Suprapubic skin (tissue), 4 donors: Measurements from ENCODE around the gene LAPTM5. TPM values are rescaled to one million over a fixed set of nuclear protein-coding genes. Genes with fewer than 3 reads are reported as not detected.

Experiments
- DNase-seq, 2 donors: peaks; one replicate each; pipeline ENCODE4 v3.0.0-alpha.2; 2019; ENCODE audit warnings: low spot score in 2 of 2
- H3K27ac ChIP-seq: fragments of 200-600 bp; sonication (generic); one replicate; pipeline ENCODE4 v1.5.1; 2019
- H3K27me3 ChIP-seq: fragments of 200-600 bp; sonication (generic); one replicate; pipeline ENCODE4 v1.5.1; 2019
- H3K36me3 ChIP-seq: fragments of 200-600 bp; sonication (generic); one replicate; pipeline ENCODE4 v1.5.1; 2019
- H3K4me1 ChIP-seq: fragments of 200-600 bp; sonication (generic); one replicate; pipeline ENCODE4 v1.5.1; 2019
- H3K4me3 ChIP-seq: fragments of 200-600 bp; sonication (generic); one replicate; pipeline ENCODE4 v1.5.1; 2019; ENCODE audit warnings: mild to moderate bottlenecking
- H3K9me3 ChIP-seq: fragments of 200-600 bp; sonication (generic); one replicate; pipeline ENCODE4 v1.5.1; 2019
- CTCF ChIP-seq, 2 donors: fragments of 200-600 bp in 1 of 2; fragments of 450-650 bp in 1 of 2; sonication (generic) in 1 of 2; IDR thresholded peaks; one replicate each; pipeline ENCODE4 v1.5.1; 2016 to 2019; ENCODE audit warnings: antibody characterized with exemption in 2 of 2, mild to moderate bottlenecking in 1 of 2, moderate library complexity in 1 of 2
- EP300 ChIP-seq: sonication (generic); formaldehyde crosslinking; IDR thresholded peaks from one replicate; pipeline ENCODE4 v1.6.1; 2017; ENCODE audit warnings: antibody characterized with exemption
- POLR2A ChIP-seq, 2 donors: fragments of 450-650 bp; IDR thresholded peaks; one replicate each; pipeline ENCODE4 v1.6.1; 2017; ENCODE audit warnings: antibody characterized with exemption in 2 of 2, mild to moderate bottlenecking in 2 of 2, moderate library complexity in 2 of 2
- POLR2AphosphoS5 ChIP-seq, 3 donors: sonication (generic); formaldehyde crosslinking; IDR thresholded peaks; one replicate each; pipeline ENCODE4 v1.6.1; 2017; ENCODE audit warnings: antibody characterized with exemption in 3 of 3
- WGBS: methylation state at CpG from one replicate; pipeline ENCODE4 v1.1.5; 2018; 5-methylcytosine and 5-hydroxymethylcytosine counted together
- total RNA-seq, 4 donors: library from RNA; depleted of rRNA; stranded (reverse); fragments of >200 nt; gene quantifications; one replicate each; pipeline ENCODE4 v1.1.0, GENCODE V29; 2016

Gene LAPTM5
- total RNA-seq, 4 donors from 2014 or later: 9.9 to 13.7 (median 12.2) TPM

- H3K36me3 ChIP-seq: peaks cover 46% of the 10 kb centered on the region
- no peak overlapping the region for H3K4me3 ChIP-seq
- DNase-seq: no peak
- WGBS: 88% methylated on average over 15 of the region's 15 CpGs
- H3K27me3 ChIP-seq: no peaks in the 10 kb centered on the region
- no peak overlapping the region for H3K27ac ChIP-seq
- H3K4me1 ChIP-seq: peaks cover 5% of the 10 kb centered on the region
- H3K9me3 ChIP-seq: no peaks in the 10 kb centered on the region
- TF ChIP-seq POLR2A (IDR thresholded peaks at IDR 0.05) (no peak), EP300 (no peak), POLR2AphosphoS5 (IDR thresholded peaks at IDR 0.05) (no peak)
Measured at GRCh38 chr1:30726773-30727684, 30.5 kb downstream of the LAPTM5 start.

GRCh38 chr1:30726236-30726635 is 31.3 kb downstream of the LAPTM5 start:
- H3K4me3 ChIP-seq: no peak overlapping the region
- no peaks in the 10 kb centered on the region for H3K27me3 ChIP-seq
- peaks cover 51% of the 10 kb centered on the region for H3K36me3 ChIP-seq
- 84% methylated on average over 7 of the region's 7 CpGs for WGBS
- TF ChIP-seq CTCF (IDR thresholded peaks at IDR 0.05) (no peak), POLR2A (IDR thresholded peaks at IDR 0.05) (no peak), POLR2AphosphoS5 (IDR thresholded peaks at IDR 0.05) (no peak), EP300 (no peak)
- peaks cover 8% of the 10 kb centered on the region for H3K4me1 ChIP-seq
- no peak overlapping the region for H3K27ac ChIP-seq
- no peaks in the 10 kb centered on the region for H3K9me3 ChIP-seq
- DNase-seq: no peak

GRCh38 chr1:30725450-30726095 is 32.0 kb downstream of the LAPTM5 start:
- Histone ChIP-seq H3K27ac (no peak overlapping the region), H3K4me1 (peaks cover 8% of the 10 kb centered on the region), H3K9me3 (no peaks in the 10 kb centered on the region), H3K4me3 (no peak overlapping the region), H3K36me3 (peaks cover 51% of the 10 kb centered on the region), H3K27me3 (no peaks in the 10 kb centered on the region)
- 89% methylated on average over 17 of the region's 17 CpGs for WGBS
- DNase-seq: no peak
- no peak for TF ChIP-seq POLR2A (IDR thresholded peaks at IDR 0.05)
- no peak for TF ChIP-seq CTCF (IDR thresholded peaks at IDR 0.05)
- TF ChIP-seq POLR2AphosphoS5 (IDR thresholded peaks at IDR 0.05): no peak
- no peak for TF ChIP-seq EP300

GRCh38 chr1:30724655-30725421 is 32.7 kb downstream of the LAPTM5 start:
- H3K4me3 ChIP-seq: no peak overlapping the region
- DNase-seq: no peak
- WGBS: 90% methylated on average over 5 of the region's 5 CpGs
- H3K36me3 ChIP-seq: peaks cover 51% of the 10 kb centered on the region
- H3K27me3 ChIP-seq: no peaks in the 10 kb centered on the region
- H3K4me1 ChIP-seq: peaks cover 4% of the 10 kb centered on the region
- H3K27ac ChIP-seq: no peak overlapping the region
- TF ChIP-seq EP300: no peak
- no peak for TF ChIP-seq POLR2AphosphoS5 (IDR thresholded peaks at IDR 0.05)
- TF ChIP-seq POLR2A (IDR thresholded peaks at IDR 0.05): no peak
- no peak for TF ChIP-seq CTCF (IDR thresholded peaks at IDR 0.05)
- H3K9me3 ChIP-seq: no peaks in the 10 kb centered on the region

- no peak for DNase-seq
- H3K4me3 ChIP-seq: no peak overlapping the region
- H3K27ac ChIP-seq: no peak overlapping the region
- 100% methylated on average over 2 of the region's 2 CpGs for WGBS
- peaks cover 51% of the 10 kb centered on the region for H3K36me3 ChIP-seq
- H3K4me1 ChIP-seq: peaks cover 11% of the 10 kb centered on the region
- H3K27me3 ChIP-seq: no peaks in the 10 kb centered on the region
- H3K9me3 ChIP-seq: no peaks in the 10 kb centered on the region
- no peak for TF ChIP-seq CTCF (IDR thresholded peaks at IDR 0.05)
- TF ChIP-seq POLR2A (IDR thresholded peaks at IDR 0.05): no peak
- no peak for TF ChIP-seq EP300
- no peak for TF ChIP-seq POLR2AphosphoS5 (IDR thresholded peaks at IDR 0.05)
Measured at GRCh38 chr1:30724175-30724574, 33.4 kb downstream of the LAPTM5 start.
